RWPE1 (cell line): ENCODE data around the gene FOSL2.

Source experiments
- CTCF ChIA-PET: fragments of 350-600 bp; sonication (Branson Sonifier 250); formaldehyde crosslinking; extraction: SDS; loops from one replicate; lab custom pipeline; 2021; lab: Yijun Ruan, JAX
- POLR2A ChIA-PET: fragments of 400-600 bp; formaldehyde crosslinking; extraction: SDS; loops from one replicate; lab custom pipeline; 2020; ENCODE audit warnings: antibody characterized with exemption; ENCODE audit not compliant: low non-redundant PET; lab: Yijun Ruan, JAX
- DNase-seq: peaks from one replicate; pipeline ENCODE4 v3.0.0; 2012; ENCODE audit warnings: low spot score
- H3K27ac ChIP-seq: fragments of 450-650 bp; 2 replicates; pipeline ENCODE4 v1.5.1; 2017
- CTCF ChIP-seq: fragments of 450-650 bp; conservative IDR thresholded peaks from 2 replicates; pipeline ENCODE4 v1.5.1; 2017; ENCODE audit warnings: low read depth, mild to moderate bottlenecking

The FOSL2 gene

GRCh38 chr2:28406276-28407096, 13.8 kb downstream of the FOSL2 start:
- CTCF ChIA-PET, result interaction anchor here (1.2 to 2.1 kb wide), 2 partner anchors 10 to 267 kb away, joined by 3 to 11 read pairs; no protein-coding TSS in a partner anchor
- no peak for DNase-seq
- no peak for TF ChIP-seq CTCF
- peak overlapping the region; percentile 93 for H3K27ac ChIP-seq
- POLR2A ChIA-PET, result no interaction called here

DNA sequence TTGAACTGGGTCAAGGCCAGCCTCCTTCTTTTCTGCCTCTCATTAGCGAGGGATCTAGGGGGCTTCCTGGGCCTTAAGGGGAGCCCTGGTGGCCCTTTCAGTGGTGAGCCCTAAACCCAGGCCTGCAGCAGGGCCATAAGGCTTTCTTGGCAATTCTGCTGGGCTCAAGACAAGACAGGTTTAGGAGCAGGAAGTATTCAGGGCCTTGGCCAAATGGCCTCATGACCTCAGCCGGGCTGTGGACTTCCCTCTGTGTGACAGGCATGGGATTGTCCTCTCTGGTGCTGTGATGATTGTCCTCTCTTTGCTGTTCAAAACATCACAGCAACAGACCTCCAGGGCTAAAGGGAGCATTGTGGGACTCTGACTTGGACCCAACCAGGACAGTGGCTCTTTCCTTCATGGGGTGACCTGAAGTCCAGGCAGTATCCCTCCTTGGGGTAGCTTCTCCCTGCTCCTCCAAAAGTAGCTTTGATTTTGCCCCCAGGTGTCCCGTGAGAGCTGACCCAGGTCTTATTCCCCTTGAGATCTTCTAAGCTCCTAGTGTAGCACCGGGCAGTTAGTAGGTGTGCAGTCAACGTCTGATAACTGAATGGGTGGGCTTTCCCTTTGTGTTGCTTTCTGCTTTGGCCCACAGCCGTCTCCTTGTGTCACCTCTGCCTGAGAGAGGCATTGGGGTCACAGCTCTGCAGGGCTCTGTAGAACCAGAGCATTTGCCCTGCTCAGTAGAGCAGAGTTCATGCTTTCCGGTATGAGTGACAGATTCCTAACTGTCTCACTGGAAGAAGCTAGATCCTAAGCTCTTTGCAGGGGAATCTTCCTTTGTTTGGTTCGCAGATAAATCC, 14.7 kb downstream of the FOSL2 start:
- POLR2A ChIA-PET, result no interaction called here
- no peak for TF ChIP-seq CTCF
- DNase-seq, result no peak
- CTCF ChIA-PET, result interaction anchor here (0.8 to 2.1 kb wide), 3 partner anchors 11 to 268 kb away, joined by 3 to 11 read pairs (median 3); no protein-coding TSS in a partner anchor
- H3K27ac ChIP-seq, result peak overlapping the region; percentile 93

- CTCF ChIA-PET, result interaction anchor here (0.8 to 1.5 kb wide), 3 partner anchors 46 to 269 kb away, joined by 3 to 4 read pairs (median 3); no protein-coding TSS in a partner anchor
Measured at GRCh38 chr2:28407976-28408690, 15.5 kb downstream of the FOSL2 start.

GRCh38 chr2:28408764-28409599, 16.3 kb downstream of the FOSL2 start:
- ChIA-PET CTCF (interaction anchor here (1.5 kb wide), 1 partner anchor 45 kb away, joined by 4 read pairs; no protein-coding TSS in a partner anchor), POLR2A (interaction anchor here (0.5 to 1.0 kb wide), 2 partner anchors 19 to 665 kb away, joined by 4 to 9 read pairs; no protein-coding TSS in a partner anchor)
- peak overlapping the region; percentile 93 for H3K27ac ChIP-seq
- DNase-seq, result peak; percentile 68
- TF ChIP-seq CTCF, result no peak

More at GRCh38 chr2:28407976-28408690, 15.5 kb downstream of the FOSL2 start:
- TF ChIP-seq CTCF, result no peak
- DNase-seq, result no peak
- H3K27ac ChIP-seq, result peak overlapping the region; percentile 93
- POLR2A ChIA-PET, result interaction anchor here (1.0 kb wide), 1 partner anchor 18 kb away, joined by 4 read pairs; no protein-coding TSS in a partner anchor

DNA sequence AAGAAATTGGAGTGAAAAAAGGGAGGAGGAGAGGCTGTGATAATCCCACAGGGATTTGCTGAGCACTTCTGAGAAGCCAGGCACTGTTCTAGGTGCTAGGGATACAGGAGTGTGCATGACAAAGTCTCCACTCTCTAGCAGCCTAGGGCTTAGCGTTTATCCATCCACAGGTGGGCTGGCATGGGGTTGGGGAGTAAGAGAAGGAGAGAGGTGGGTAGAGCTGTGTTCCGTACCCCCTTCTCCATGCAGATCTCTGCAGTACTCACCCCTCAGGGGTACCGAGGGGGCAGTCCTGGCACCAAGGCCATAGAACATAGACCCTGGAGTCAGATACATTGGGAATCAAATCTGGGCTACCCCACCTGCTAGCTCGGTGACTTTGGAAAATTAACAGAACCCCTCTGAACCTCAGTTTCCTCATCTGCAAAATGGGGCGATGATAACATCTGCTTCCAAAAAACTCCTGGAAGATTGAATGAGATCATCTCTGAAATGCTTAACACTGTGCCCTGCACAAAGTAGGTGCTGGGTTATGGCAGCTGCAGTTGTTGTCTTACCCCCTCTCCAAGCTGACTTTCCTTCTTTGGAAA, 18.6 kb downstream of the FOSL2 start:
- CTCF ChIA-PET, result no interaction called here

More for the DNA sequence above, 18.6 kb downstream of the FOSL2 start:
- no peak for DNase-seq
- POLR2A ChIA-PET, result no interaction called here
- TF ChIP-seq CTCF, result no peak
- peak overlapping the region; percentile 93 for H3K27ac ChIP-seq
